Kidney capillary endothelial cell (primary cell): ENCODE data around the gene PAPPA2.
"Not testable (repeated sequence)": the region's sequence is repeated elsewhere in the genome, so short reads cannot be mapped to it uniquely, and the experiment has no call there.

Experiments
- DNase-seq: peaks from one replicate; pipeline ENCODE4 v3.0.0-alpha.2; 2018; ENCODE audit warnings: low spot score

The PAPPA2 gene

DNA sequence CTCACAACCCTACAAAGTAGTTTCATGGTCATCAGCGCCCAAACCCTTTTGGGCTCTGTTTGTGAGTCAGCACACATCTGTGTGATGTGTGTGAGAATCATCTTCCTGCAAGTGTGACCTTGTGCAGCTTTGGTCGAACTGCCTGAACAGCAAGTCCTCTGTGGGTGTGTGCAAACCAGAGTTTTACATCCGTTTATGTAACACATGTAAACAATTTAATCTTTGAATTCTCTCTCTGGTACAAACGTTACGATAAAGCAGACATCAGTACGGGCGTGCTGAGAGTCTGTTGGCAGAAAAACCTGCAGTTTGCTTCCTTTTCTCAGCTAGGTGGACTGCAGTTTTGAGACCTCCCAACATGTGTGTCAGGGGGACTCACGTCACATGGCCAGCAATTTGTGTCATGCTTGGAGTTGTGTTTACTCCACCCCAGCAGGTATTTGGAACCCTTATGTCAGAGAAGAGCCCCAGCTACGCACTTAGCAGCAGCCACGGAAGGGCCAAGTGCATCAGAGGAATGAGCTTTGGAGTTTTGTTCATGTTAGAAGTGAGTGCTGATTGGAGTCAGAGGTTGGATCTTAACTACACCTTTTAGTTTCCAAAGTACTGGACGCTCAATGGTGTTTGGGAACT is 230.8 kb downstream of the PAPPA2 start:
- DNase-seq = no peak

DNA sequence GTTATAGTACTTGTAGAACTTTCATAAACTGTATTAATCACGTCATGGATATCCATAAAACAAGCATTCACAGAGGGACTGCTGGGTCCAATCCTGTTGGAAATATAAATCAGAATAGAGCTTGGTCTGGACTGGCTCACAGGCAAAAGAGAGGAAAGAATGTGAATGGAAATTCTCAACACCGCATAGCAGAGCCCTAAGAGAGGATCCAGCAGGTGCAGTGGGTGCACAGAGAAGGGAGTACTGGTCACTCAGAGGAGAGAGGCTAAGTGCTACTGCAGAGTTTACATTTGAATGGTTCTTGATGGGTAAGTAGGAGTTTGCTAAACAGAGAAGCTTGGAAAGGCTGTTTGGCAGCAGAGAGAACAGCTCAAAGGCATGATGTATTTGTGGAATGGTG is 231.7 kb downstream of the PAPPA2 start:
- no peak for DNase-seq

DNA sequence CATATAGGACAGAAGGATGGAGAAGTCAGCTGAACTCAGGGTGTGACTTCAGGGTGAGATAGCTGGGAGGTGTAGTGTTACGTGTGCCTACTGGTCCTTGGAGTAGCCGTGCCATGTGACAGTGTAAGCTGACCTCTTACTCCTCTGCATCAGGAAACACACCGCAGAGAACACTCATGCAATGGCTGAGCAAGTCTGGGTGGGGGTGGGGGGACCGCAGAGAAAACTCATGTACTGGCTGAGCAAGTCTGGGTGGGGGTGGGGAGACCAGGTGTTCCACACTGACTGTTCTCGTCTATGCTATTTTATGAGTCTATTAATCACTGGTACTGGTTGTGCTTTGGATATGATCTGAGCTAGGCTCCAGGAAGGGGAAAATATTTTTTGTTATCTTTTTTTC is 233.1 kb downstream of the PAPPA2 start:
- DNase-seq = no peak

DNA sequence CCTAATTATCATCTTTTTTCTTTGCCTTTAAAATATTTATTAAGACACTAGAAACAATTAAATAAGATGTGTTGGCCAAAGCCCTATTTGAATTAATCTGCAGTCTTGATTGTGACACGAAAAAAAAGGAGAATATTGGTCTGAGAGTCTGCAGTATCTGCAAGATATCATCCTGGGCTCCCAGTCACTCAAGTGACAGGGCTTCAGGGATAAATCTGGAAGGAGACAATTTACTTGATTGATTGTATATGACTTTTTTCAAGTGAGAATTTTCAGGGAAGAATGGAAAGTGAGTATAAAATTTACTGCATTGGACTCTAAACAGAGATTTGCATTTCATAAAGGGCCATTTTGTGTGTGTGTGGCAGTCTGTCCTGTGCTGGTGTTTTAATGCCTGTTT is 233.7 kb downstream of the PAPPA2 start:
- DNase-seq = no peak

DNA sequence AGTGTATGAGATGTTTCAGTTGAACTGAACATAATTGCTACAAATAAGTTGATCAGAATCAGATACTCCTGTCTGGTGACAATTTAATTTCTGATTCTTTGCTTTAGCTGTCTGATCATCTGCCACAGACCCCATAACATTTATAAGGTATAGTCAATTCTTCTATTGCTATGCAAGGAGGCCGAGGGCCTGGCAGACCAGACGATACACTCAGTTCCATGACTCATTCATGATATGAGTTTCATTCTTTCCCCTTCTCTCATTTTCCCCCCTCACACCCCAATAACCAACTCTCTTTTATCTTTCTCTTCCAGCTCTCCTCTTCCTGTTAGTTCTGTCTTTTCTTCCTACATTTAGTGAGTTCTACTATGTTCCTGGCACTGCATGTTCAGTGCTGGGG is 236.8 kb downstream of the PAPPA2 start:
- DNase-seq = no peak

DNA sequence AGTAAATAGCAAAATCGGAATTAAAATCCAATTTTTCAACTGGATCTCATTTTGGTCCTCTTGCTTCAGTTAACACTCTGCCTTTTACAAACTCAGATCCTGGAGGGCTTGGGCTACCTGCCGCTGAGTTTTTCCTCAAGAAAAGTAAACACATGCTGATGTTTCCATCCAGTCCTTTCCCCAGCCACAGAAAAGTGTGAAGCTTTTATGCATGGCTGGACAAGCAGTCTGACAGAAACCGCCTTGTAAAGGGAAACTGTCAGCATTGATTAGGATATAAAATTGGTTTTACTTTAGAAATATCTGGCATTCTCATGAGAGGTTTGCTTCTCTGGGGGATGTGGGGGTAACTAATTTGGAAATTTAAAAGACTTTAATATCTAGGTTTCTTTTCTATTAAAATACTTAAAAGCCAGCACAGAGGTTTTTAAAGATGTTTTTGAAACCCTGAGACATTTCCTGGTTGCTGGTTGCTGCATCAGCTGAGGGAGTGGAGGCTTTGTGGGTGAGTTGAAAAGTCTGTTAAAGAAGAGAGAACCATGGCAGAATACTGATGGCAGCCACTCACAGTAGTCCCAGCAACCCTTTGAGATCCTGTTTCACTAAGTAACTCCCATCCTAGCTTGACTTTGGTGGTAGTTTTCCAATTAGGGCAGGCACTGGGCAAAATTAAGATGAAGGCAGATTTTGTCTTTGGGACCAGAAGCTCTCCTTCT is 238.3 kb downstream of the PAPPA2 start:
- DNase-seq = no peak

DNA sequence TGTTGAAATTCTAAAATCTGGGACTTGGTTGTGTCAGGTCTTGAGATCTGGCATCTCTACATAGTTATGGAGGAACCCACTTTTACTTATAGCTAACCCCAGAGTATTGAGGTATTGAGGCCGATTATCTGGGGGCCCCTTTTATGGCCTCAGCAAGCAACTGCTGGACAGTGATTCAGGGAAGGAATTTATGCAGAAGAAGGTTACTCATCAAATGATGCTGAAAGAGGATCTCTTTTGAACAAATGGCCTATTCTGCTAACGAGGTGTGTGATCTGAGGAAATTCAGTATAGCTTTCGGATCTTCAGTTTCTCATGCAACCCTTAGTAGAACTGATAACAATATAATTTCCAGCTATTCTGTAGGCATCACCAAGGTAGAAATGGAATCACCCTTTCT is 239.9 kb downstream of the PAPPA2 start:
- DNase-seq = no peak

GRCh38 chr1:176705585-176705984 is 242.6 kb downstream of the PAPPA2 start:
- DNase-seq = no peak

DNA sequence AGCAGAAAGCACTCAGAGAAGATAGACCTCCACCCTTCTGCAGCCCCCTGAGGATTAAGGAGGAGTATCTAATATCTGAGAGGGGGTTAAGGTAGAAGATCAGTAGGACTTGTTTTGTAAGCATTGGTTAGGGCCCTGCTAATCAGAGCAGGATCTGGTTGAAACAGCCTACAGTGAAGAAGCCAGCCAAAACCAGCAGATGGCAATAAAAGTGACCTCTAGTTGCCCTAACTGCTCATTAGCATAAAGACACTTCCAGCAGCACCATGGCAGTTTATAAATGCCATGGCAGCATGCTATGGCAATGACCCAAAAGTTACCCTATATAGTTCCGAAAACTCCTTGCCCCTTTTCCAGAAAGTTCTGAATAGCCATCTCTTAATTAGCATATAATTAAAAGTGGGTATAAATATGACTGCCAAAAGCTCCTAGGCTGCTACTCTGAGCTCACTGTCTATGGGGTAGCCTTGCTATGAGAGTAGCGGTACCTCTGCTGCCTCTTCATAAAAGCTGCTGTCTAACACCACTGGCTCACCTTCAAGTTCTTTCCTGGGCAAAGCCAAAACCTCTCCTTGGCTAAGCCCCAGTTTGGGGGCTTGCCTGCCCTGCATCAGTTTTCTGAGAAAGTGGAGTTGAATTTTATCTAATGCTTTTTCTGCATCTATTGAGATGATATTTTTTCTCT is 254.2 kb downstream of the PAPPA2 start:
- DNase-seq = no peak

GRCh38 chr1:176719447-176719846 is 256.5 kb downstream of the PAPPA2 start:
- DNase-seq = no peak

- DNase-seq = no peak
These were observed 257.9 kb downstream of the PAPPA2 start for GRCh38 chr1:176720838-176721237.

- no peak for DNase-seq
These were observed 270.7 kb downstream of the PAPPA2 start for GRCh38 chr1:176733661-176734060.

DNA sequence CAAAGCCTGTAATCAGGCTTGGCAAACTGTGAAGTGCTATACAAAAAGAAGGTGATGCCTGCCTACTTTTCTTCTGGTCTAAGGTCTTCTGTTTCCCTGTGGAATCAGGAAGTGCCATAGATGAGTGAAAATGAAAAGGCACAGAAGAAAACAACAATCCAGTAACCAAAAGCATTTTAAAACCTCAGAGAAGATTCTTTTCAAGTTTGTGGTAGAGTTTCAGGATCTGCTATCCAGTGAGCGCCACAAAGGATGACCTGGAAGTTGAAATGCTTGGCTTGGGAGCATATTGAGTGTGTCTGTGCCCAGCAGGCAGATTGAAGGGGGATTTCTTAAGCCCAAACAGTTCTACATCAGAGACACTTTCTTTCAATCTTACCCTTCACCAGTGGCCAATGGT is 272.2 kb downstream of the PAPPA2 start:
- DNase-seq = no peak

DNA sequence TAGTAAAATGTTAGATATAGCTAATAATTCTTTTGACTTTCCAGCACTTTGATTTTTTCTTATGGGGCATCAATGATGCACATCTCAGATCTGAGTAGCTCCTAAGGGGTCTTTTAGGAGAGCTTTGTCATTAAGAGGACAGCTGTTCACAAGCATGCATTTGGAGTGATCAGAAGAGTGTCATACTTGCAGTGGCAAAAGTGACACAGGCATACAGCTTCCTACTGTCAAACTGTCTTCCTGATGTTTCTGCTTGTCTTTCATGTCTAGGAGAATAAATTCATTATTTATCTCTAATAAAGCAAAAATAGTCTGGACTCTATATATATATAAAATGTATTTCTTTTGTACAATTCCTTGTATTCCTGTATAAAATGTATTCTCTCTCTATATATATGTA is 273.0 kb downstream of the PAPPA2 start:
- no peak for DNase-seq

DNA sequence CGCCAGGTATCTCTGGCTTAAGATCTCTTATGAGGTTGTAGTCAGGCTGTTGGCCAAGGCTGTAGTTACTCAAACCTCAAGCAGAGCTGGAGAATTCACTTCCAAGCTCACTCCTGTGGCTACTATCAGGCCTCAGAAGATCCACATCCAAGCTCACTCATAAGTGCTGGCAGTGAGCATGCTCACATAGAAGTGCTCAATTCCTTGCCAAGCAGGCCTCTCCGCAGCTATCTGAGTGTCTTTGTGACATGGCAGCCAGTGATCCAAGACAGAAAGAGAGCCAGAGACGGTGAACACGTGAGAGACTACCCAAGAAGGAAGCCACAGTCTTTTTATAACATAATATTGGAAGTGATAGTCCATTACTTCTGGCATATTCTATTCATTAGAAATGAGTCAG is 278.2 kb downstream of the PAPPA2 start:
- no peak for DNase-seq

DNA sequence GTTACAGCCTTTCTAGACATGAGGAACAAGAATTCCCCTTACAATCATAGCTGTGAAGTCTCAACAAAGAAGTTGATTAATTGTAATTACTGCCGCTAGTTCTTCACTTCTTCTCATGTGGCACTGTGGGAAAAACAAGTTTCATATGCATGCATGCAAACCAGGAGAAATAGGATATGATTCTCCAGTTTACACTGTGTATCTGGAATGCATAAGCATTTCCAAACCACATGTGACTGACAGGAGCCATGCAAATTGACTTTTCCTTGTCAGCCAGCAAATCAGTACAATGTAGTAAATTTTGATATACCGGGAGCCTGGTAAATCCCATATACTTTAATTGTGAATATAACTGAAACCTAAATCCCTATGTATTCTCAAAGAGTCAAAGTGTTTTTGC is 279.3 kb downstream of the PAPPA2 start:
- no peak for DNase-seq

DNA sequence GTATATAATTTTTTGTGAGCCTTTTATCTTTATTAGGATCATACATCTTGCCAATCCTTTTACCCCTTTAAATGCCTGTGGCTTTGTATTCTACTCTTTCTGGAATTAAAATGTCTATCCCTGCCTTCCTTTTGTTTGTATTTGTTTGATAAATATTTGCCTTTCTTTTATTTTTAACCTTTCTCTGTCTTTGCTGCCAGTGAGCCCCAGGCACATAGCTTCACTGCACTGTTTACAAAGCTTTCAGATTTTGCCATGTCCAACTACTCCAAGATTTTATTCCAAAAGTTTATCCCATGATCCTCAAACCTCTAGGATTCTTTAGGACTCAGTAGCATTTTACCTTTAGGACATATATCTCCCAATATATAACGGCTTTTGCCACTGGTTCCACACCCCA is 281.2 kb downstream of the PAPPA2 start:
- DNase-seq = no peak

- no peak for DNase-seq
These were observed 283.0 kb downstream of the PAPPA2 start for GRCh38 chr1:176745945-176746344.

DNA sequence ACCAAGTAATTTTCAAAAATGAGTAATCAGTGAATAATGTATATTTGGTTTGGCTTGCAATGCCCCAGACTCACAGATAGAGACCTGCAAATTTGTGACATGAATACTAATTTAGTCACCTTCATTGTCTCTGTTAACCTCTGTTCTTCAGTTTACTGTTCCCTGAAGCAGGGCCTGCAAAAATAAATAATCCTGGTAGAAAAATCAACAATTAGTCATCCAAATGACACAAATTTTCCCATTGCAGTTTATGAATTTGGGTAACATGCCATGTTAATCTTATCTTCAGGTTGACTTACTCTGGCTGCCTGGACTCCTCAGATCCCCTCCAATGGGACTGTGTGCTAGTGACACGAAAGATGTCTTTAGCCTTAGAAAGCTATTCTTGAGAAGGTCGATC is 289.5 kb downstream of the PAPPA2 start:
- no peak for DNase-seq

- DNase-seq = no peak
These were observed 291.7 kb downstream of the PAPPA2 start for GRCh38 chr1:176754676-176755075.

- DNase-seq = not testable (repeated sequence)
These were observed 293.8 kb downstream of the PAPPA2 start for GRCh38 chr1:176756817-176757216.

- no peak for DNase-seq
These were observed 302.6 kb downstream of the PAPPA2 start for GRCh38 chr1:176765608-176766007.

GRCh38 chr1:176766779-176767178 is 303.8 kb downstream of the PAPPA2 start:
- DNase-seq = no peak
